Measurements from ENCODE around the gene HSPA2. TPM values are rescaled to one million over a fixed set of nuclear protein-coding genes. Genes with fewer than 3 reads are reported as not detected.
"Not testable (repeated sequence)": the region's sequence is repeated elsewhere in the genome, so short reads cannot be mapped to it uniquely, and the experiment has no call there.

The HSPA2 gene
- total RNA-seq, 1 donor from 2014 or later, result 2.7 TPM

DNA sequence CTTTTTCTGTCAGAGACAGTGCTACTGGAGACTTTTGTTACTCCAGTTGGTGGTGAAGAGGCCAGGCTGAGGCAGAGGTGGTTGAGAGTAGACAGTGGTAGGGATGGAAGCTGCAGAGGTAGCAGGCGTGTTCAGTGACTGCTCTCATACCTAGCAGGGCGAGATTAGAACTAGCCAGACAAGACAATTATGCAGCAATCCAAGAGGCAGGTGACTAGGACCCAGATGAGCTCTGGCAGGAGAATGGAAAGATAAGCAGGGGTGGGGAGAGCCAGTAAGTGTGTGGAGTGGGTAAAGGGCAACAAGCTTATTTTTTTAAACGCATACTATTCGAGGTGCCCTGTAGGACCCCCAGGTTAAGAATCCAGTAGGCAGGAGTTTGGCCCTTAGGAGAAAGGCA is 14.0 kb downstream of the HSPA2 start:
- no peaks in the 10 kb centered on the region for H3K36me3 Mint-ChIP-seq (ENCODE audit: low read depth)
- no peak for DNase-seq (ENCODE audit: low read depth, low spot score)
- no peak overlapping the region for H3K27ac Mint-ChIP-seq (ENCODE audit: unreplicated experiment)
- H3K4me3 Mint-ChIP-seq, result no peak overlapping the region
- TF ChIP-seq CTCF (conservative IDR thresholded peaks at IDR 0.05), result no peak
- peaks cover 34% of the 10 kb centered on the region for H3K27me3 Mint-ChIP-seq (ENCODE audit: low read depth)
- no peaks in the 10 kb centered on the region for H3K4me1 Mint-ChIP-seq
- H3K9me3 Mint-ChIP-seq, result no peaks in the 10 kb centered on the region

GRCh38 chr14:64556526-64556925 is 16.0 kb downstream of the HSPA2 start:
- no peaks in the 10 kb centered on the region for H3K36me3 Mint-ChIP-seq (ENCODE audit: low read depth)
- no peak for TF ChIP-seq CTCF (conservative IDR thresholded peaks at IDR 0.05)
- peaks cover 18% of the 10 kb centered on the region for H3K27me3 Mint-ChIP-seq (ENCODE audit: low read depth)
- H3K9me3 Mint-ChIP-seq, result no peaks in the 10 kb centered on the region
- H3K27ac Mint-ChIP-seq (ENCODE audit: unreplicated experiment), result no peak overlapping the region
- no peak overlapping the region for H3K4me3 Mint-ChIP-seq
- no peaks in the 10 kb centered on the region for H3K4me1 Mint-ChIP-seq
- DNase-seq (ENCODE audit: low read depth, low spot score), result no peak

DNA sequence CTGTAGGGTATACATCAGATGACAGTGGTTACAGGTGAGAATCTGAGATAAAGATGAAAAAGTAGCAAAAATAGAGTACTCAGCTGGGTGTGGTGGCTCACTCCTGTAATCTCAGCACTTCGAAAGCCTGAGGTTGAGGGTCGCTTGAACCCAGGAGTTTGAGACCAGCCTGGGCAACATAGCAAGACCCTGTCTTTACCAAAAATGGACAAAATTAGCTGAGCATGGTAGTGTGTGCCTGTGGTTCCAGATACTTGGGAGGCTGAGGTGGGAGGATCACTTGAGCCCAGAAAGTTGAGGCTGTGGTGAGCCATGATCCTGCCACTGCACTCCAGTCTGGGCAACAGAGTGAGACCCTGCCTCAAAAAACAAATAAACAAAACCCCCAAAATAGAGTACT is 17.7 kb downstream of the HSPA2 start:
- H3K36me3 Mint-ChIP-seq (ENCODE audit: low read depth); H3K4me3 Mint-ChIP-seq; H3K9me3 Mint-ChIP-seq; DNase-seq (ENCODE audit: low read depth, low spot score); H3K4me1 Mint-ChIP-seq; H3K27ac Mint-ChIP-seq (ENCODE audit: unreplicated experiment); H3K27me3 Mint-ChIP-seq (ENCODE audit: low read depth): not testable (repeated sequence)

DNA sequence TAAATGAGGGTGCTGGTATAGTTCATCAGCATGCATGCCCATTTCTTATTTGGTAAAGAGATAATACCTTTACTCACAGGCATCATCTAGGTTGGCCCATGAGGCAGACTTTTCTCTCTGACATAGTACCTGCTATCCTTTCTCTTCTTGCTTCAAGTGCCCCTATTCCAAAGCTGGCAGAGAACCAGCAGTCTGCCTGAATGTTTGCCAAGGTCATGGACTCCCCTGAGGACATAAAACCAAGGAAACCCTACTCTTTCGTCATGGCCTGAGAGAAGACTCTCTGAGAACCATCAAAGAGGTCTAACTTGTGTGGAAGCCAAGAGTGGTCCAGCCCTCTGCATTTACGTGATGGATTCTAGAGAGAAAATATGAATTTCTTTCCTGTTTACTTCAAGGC is 21.1 kb downstream of the HSPA2 start:
- Mint-ChIP-seq H3K9me3 (no peaks in the 10 kb centered on the region), H3K27me3 (ENCODE audit: low read depth) (no peaks in the 10 kb centered on the region), H3K4me3 (no peak overlapping the region), H3K36me3 (ENCODE audit: low read depth) (no peaks in the 10 kb centered on the region), H3K4me1 (peaks cover 14% of the 10 kb centered on the region), H3K27ac (ENCODE audit: unreplicated experiment) (no peak overlapping the region)
- no peak for DNase-seq (ENCODE audit: low read depth, low spot score)
- TF ChIP-seq CTCF (conservative IDR thresholded peaks at IDR 0.05), result no peak

DNA sequence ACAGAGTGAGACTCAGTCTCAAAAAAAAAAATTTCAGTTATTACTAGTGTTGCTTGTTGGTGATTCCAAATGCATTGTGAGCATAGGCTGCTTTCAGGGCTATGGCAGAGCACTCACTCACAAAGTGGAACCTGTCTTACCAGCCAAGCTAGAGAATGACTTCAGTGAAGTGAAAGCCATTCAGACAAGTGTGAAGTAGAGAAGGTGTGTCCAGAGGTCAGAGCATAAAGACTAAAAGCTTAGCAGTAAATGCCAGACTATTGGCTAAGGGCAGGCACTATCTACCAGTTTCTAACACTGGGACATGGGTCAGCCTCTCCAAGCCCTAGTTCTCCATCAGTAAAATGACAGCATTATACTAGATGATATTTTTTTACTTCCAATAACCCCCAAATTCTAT is 21.9 kb downstream of the HSPA2 start:
- Mint-ChIP-seq H3K27me3 (ENCODE audit: low read depth) (no peaks in the 10 kb centered on the region), H3K27ac (ENCODE audit: unreplicated experiment) (no peak overlapping the region), H3K4me3 (no peak overlapping the region), H3K36me3 (ENCODE audit: low read depth) (no peaks in the 10 kb centered on the region), H3K9me3 (no peaks in the 10 kb centered on the region), H3K4me1 (peaks cover 20% of the 10 kb centered on the region)
- DNase-seq (ENCODE audit: low read depth, low spot score), result no peak
- TF ChIP-seq CTCF (conservative IDR thresholded peaks at IDR 0.05), result no peak

DNA sequence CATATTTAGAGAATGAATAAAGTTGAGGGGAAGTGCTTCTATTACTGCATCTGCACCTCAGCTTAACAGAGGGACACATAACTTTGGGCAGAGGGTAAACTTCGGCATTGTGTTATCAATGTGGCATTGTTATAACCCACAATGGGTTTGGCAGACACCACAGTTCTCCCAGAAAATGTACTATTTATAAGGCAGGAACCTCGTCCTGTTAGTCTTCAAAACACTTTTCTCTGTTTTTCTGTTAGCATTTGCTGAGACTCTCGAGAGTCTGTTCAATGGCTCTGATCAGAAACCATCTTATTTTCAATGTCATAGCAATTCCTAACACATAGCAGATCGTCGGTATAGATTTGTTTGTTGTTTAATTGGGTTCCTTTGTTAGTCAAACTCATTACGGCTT is 23.2 kb downstream of the HSPA2 start:
- TF ChIP-seq CTCF (conservative IDR thresholded peaks at IDR 0.05), result no peak

More for the DNA sequence above, 23.2 kb downstream of the HSPA2 start:
- no peak for DNase-seq (ENCODE audit: low read depth, low spot score)
- H3K36me3 Mint-ChIP-seq (ENCODE audit: low read depth), result no peaks in the 10 kb centered on the region
- no peaks in the 10 kb centered on the region for H3K9me3 Mint-ChIP-seq
- H3K27me3 Mint-ChIP-seq (ENCODE audit: low read depth), result no peaks in the 10 kb centered on the region
- H3K4me3 Mint-ChIP-seq, result no peak overlapping the region
- H3K27ac Mint-ChIP-seq (ENCODE audit: unreplicated experiment), result no peak overlapping the region
- H3K4me1 Mint-ChIP-seq, result peaks cover 20% of the 10 kb centered on the region

Measured in neural crest cell (in vitro differentiated cells).